Neural cell (in vitro differentiated cells): ENCODE data around the gene TIMM13. TPM values are rescaled to one million over a fixed set of nuclear protein-coding genes. Genes with fewer than 3 reads are reported as not detected.
"Not testable (repeated sequence)": the region's sequence is repeated elsewhere in the genome, so short reads cannot be mapped to it uniquely, and the experiment has no call there.

Experiments used
- H2AFZ ChIP-seq: fragments of 200-600, 300-800 bp; sonication (generic), shearing (Covaris generic); 2 replicates; pipeline ENCODE4 v1.6.0; 2014; ENCODE audit warnings: low read depth, mild to moderate bottlenecking, antibody characterized with exemption, low read length, moderate library complexity
- H3F3A ChIP-seq: fragments of 200-600 bp; shearing (Covaris generic); 2 replicates; pipeline ENCODE4 v1.6.1; 2016; ENCODE audit warnings: mild to moderate bottlenecking, moderate library complexity, mixed read lengths, antibody characterized with exemption, low read length; ENCODE audit not compliant: insufficient read depth, poor library complexity, severe bottlenecking
- H3K27ac ChIP-seq: fragments of 200-600, 300-800 bp; sonication (generic), shearing (Covaris generic); 2 replicates; pipeline ENCODE4 v1.5.1; 2014; ENCODE audit warnings: mild to moderate bottlenecking, low read length, moderate library complexity
- H3K27me3 ChIP-seq: fragments of 300-800, 200-600 bp; sonication (generic), shearing (Covaris generic); 2 replicates; pipeline ENCODE4 v1.6.0; 2014; ENCODE audit warnings: mild to moderate bottlenecking, low read depth, low read length, moderate library complexity; ENCODE audit not compliant: insufficient read depth
- H3K36me3 ChIP-seq: fragments of 300-800, 200-600 bp; sonication (generic), shearing (Covaris generic); 2 replicates; pipeline ENCODE4 v1.5.1; 2014; ENCODE audit warnings: mild to moderate bottlenecking, antibody characterized with exemption, low read length, moderate library complexity; ENCODE audit not compliant: insufficient read depth
- H3K4me2 ChIP-seq: fragments of 300-800, 200-600 bp; sonication (generic), shearing (Covaris generic); 2 replicates; pipeline ENCODE4 v1.6.0; 2014; ENCODE audit warnings: mild to moderate bottlenecking, low read length
- H3K4me3 ChIP-seq: fragments of 300-800, 200-600 bp; sonication (generic), shearing (Covaris generic); 2 replicates; pipeline ENCODE4 v1.5.1; 2014; ENCODE audit warnings: mild to moderate bottlenecking, low read length, moderate library complexity
- H3K79me2 ChIP-seq: fragments of 200-600 bp; shearing (Covaris generic); replicated peaks from 2 replicates; pipeline ENCODE4 v1.6.0; 2014; ENCODE audit warnings: mild to moderate bottlenecking, low read length, moderate library complexity; ENCODE audit not compliant: insufficient read depth
- H3K9ac ChIP-seq: fragments of 300-800, 200-600 bp; sonication (generic), shearing (Covaris generic); 2 replicates; pipeline ENCODE4 v1.6.1; 2016; ENCODE audit warnings: mild to moderate bottlenecking, low read length, mixed read lengths
- H3K9me2 ChIP-seq: fragments of 200-600 bp; shearing (Covaris generic); 2 replicates; pipeline ENCODE4 v1.6.1; 2016; ENCODE audit warnings: mild to moderate bottlenecking, low read length, mixed read lengths; ENCODE audit not compliant: insufficient read depth
- H3K9me3 ChIP-seq: fragments of 200-600, 300-800 bp; sonication (generic), shearing (Covaris generic); 2 replicates; pipeline ENCODE4 v1.6.1; 2016; ENCODE audit warnings: mild to moderate bottlenecking, mixed run types, low read length, moderate library complexity, mixed read lengths
- H4K20me1 ChIP-seq: fragments of 200-600 bp; shearing (Covaris generic); 2 replicates; pipeline ENCODE4 v1.6.1; 2016; ENCODE audit warnings: mild to moderate bottlenecking, mixed run types; ENCODE audit not compliant: insufficient read depth
- EP300 ChIP-seq: fragments of 450-650 bp; conservative IDR thresholded peaks from 2 replicates; pipeline ENCODE4 v1.6.1; 2014; ENCODE audit warnings: antibody characterized with exemption, mild to moderate bottlenecking, moderate library complexity; ENCODE audit not compliant: poor library complexity, severe bottlenecking
- EZH2 ChIP-seq: fragments of 200-600, 300-800 bp; shearing (Covaris generic), sonication (generic); IDR thresholded peaks from 2 replicates; pipeline ENCODE4 v1.6.1; 2014; ENCODE audit warnings: antibody characterized with exemption, low read length, borderline replicate concordance, mild to moderate bottlenecking; ENCODE audit not compliant: insufficient read depth, poor library complexity, severe bottlenecking
- MXI1 ChIP-seq: fragments of 450-650 bp; conservative IDR thresholded peaks from 2 replicates; pipeline ENCODE4 v1.6.1; 2014; ENCODE audit warnings: antibody characterized with exemption, mild to moderate bottlenecking; ENCODE audit not compliant: poor library complexity, severe bottlenecking
- POLR2AphosphoS5 ChIP-seq: IDR thresholded peaks from 2 replicates; pipeline ENCODE4 v1.6.1; 2012
- RAD21 ChIP-seq: fragments of 450-650 bp; conservative IDR thresholded peaks from 2 replicates; pipeline ENCODE4 v1.6.1; 2014; ENCODE audit warnings: antibody characterized with exemption, mild to moderate bottlenecking, moderate library complexity
- SMC3 ChIP-seq: fragments of 450-650 bp; conservative IDR thresholded peaks from 2 replicates; pipeline ENCODE4 v1.6.1; 2014; ENCODE audit warnings: antibody characterized with exemption, mild to moderate bottlenecking, moderate library complexity; ENCODE audit not compliant: poor library complexity
- TAF1 ChIP-seq: IDR thresholded peaks from 2 replicates; pipeline ENCODE4 v1.6.1; 2012; ENCODE audit warnings: low read depth
- polyA plus RNA-seq: library from polyadenylated mRNA; depleted of rRNA; stranded (reverse); fragments of >200 nt; gene quantifications from 2 replicates; pipeline ENCODE4 v1.2.3, GENCODE V29; 2014
- TF ChIP-seq, protein P1 (sequence below): IDR thresholded peaks from 2 replicates; pipeline ENCODE4 v1.6.1; 2012; ENCODE audit warnings: borderline replicate concordance
- TF ChIP-seq, protein P2 (sequence below): fragments of 450-650 bp; IDR thresholded peaks from 2 replicates; pipeline ENCODE4 v1.5.1; 2014; ENCODE audit warnings: antibody characterized with exemption, mild to moderate bottlenecking, moderate library complexity; ENCODE audit not compliant: poor library complexity, severe bottlenecking

The TIMM13 gene
- polyA plus RNA-seq, 1 donor from 2014 or later = 73.0 TPM

DNA sequence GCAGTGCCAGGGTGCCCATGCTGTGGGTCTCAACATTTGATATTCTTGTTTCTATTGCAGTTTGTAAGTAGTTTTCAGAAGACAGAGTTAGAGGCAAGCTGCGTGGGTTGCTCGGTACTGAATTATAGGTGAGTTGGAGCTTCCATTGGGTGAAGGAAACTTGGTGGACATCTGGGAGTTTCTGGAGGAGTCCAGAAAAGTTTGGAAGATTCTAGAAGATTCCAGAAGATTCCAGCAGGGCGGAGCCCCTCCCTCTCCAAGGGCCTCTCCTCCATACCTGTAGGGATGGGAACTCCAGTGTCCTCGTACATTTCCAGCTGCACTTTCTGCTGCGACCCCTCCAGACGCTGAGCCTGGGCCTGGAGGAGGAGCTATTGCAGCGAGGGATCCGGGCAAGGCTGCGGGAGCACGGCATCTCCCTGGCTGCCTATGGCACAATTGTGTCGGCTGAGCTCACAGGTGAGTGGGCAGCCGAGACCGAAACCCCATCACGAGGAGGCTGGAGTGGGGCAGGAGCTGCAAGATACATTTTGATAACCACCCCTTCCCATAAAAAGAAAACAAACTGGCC, 28.6 kb downstream of the TIMM13 start:
- no peak overlapping the region for H3K4me3 ChIP-seq
- H3K9ac ChIP-seq = no peak overlapping the region
- no peaks in the 10 kb centered on the region for H3K27me3 ChIP-seq
- H3K27ac ChIP-seq = no peak overlapping the region
- no peaks in the 10 kb centered on the region for H4K20me1 ChIP-seq
- H3K79me2 ChIP-seq = no peaks in the 10 kb centered on the region
- H2AFZ ChIP-seq = no peak overlapping the region
- H3K9me2 ChIP-seq = no peaks in the 10 kb centered on the region
- H3K4me2 ChIP-seq = no peak overlapping the region
- H3K36me3 ChIP-seq = no peaks in the 10 kb centered on the region
- TF ChIP-seq EZH2 = no peak
- H3F3A ChIP-seq = no peaks in the 10 kb centered on the region
- no peaks in the 10 kb centered on the region for H3K9me3 ChIP-seq

DNA sequence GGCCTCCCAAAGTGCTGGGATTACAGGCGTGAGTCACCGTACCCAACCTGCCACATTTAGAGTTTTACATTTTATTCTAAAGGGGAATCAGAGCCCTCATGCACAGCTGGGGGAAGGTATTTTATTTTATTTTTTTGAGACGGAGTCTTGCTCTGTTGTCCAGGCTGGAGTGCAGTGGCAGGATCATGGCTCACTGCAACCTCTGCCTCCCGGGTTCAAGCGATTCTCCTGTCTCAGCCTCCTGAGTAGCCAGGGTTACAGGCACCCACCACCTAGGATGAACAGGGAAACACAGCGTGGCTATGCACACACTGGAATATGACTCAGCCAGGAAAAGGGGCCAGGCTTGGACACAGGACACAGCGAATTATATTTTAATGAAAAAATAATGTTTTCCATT, 30.2 kb downstream of the TIMM13 start:
- H3K9ac ChIP-seq, H3K27ac ChIP-seq, H3K9me3 ChIP-seq, H3K9me2 ChIP-seq, H3K4me2 ChIP-seq, H3K79me2 ChIP-seq, H4K20me1 ChIP-seq, H3K36me3 ChIP-seq, H2AFZ ChIP-seq, H3F3A ChIP-seq, H3K4me3 ChIP-seq, H3K27me3 ChIP-seq: not testable (repeated sequence)

DNA sequence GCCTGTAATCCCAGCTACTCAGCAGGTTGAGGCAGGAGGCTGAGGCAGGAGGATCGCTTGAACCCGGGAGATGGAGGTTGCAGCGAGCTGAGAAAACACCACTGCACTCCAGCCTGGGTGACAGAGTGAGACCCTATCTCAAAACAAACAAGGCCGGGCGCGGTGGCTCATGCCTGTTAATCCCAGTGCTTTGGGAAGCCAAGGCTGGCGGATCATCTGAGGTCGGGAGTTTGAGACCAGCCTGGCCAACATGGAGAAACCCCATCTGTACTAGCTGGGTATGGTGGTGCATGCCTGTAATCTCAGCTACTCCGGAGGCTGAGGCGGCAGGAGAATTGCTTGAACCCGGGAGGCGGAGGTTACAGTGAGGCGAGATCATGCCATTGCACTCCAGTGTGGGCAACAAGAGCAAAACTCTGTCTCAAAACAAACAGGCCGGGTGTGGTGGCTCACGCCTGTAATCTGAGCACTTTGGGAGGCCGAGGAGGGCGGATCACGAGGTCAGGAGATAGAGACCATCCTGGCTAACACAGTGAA, 32.0 kb downstream of the TIMM13 start:
- H3K4me2 ChIP-seq, H3K27ac ChIP-seq, H3K9me2 ChIP-seq: not testable (repeated sequence)

DNA sequence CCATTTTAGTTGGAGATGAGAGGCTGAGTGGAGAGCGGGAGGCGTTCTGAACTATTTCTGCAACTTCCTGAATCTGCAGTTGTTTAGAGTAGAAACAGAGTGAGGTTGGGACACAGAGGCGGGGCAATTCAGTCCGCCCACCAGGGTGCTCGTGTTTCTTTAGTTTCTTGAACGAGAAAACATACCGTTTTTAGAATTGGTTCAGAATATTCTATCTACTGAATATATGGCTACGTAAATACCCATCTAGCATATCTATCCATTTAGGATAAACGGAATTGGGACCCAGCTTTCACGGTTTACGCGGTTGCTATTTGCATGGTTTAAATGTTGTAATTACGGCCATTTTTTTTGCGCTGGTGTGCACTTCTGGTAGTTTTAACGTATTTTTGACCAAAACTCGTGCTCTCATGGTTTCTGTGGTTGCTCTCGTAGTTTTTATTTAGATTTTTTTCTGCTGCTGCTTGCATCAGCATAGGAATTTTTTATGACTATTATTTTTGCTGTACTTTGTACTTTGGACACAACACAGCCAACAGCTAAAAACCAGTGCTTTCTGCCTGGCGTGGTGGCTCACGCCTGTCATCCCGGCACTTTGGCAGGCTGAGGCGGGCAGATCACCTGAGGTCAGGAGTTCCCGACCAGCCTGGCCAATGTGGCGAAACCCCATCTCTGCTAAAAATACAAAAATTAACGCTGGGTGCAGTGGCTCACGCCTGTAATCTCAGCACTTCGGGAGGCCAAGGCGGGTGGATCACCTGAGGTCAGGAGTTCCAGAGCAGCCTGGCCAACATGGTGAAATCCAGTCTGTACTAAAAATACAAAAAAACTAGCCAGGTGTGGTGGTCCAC, 32.7 kb downstream of the TIMM13 start:
- Histone ChIP-seq H3F3A (no peaks in the 10 kb centered on the region), H3K36me3 (no peaks in the 10 kb centered on the region), H3K79me2 (no peaks in the 10 kb centered on the region), H3K4me3 (no peak overlapping the region), H3K9me3 (no peaks in the 10 kb centered on the region), H3K4me2 (no peak overlapping the region), H3K9ac (no peak overlapping the region), H2AFZ (no peak overlapping the region), H4K20me1 (no peaks in the 10 kb centered on the region), H3K27me3 (no peaks in the 10 kb centered on the region), H3K9me2 (no peaks in the 10 kb centered on the region), H3K27ac (no peak overlapping the region)
- TF ChIP-seq, protein P1, sequence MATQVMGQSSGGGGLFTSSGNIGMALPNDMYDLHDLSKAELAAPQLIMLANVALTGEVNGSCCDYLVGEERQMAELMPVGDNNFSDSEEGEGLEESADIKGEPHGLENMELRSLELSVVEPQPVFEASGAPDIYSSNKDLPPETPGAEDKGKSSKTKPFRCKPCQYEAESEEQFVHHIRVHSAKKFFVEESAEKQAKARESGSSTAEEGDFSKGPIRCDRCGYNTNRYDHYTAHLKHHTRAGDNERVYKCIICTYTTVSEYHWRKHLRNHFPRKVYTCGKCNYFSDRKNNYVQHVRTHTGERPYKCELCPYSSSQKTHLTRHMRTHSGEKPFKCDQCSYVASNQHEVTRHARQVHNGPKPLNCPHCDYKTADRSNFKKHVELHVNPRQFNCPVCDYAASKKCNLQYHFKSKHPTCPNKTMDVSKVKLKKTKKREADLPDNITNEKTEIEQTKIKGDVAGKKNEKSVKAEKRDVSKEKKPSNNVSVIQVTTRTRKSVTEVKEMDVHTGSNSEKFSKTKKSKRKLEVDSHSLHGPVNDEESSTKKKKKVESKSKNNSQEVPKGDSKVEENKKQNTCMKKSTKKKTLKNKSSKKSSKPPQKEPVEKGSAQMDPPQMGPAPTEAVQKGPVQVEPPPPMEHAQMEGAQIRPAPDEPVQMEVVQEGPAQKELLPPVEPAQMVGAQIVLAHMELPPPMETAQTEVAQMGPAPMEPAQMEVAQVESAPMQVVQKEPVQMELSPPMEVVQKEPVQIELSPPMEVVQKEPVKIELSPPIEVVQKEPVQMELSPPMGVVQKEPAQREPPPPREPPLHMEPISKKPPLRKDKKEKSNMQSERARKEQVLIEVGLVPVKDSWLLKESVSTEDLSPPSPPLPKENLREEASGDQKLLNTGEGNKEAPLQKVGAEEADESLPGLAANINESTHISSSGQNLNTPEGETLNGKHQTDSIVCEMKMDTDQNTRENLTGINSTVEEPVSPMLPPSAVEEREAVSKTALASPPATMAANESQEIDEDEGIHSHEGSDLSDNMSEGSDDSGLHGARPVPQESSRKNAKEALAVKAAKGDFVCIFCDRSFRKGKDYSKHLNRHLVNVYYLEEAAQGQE = no peak
- TF ChIP-seq EZH2 (no peak), MXI1 (no peak), RAD21 (no peak), EP300 (no peak), TAF1 (no peak), SMC3 (no peak), POLR2AphosphoS5 (no peak)
- TF ChIP-seq, protein P2, sequence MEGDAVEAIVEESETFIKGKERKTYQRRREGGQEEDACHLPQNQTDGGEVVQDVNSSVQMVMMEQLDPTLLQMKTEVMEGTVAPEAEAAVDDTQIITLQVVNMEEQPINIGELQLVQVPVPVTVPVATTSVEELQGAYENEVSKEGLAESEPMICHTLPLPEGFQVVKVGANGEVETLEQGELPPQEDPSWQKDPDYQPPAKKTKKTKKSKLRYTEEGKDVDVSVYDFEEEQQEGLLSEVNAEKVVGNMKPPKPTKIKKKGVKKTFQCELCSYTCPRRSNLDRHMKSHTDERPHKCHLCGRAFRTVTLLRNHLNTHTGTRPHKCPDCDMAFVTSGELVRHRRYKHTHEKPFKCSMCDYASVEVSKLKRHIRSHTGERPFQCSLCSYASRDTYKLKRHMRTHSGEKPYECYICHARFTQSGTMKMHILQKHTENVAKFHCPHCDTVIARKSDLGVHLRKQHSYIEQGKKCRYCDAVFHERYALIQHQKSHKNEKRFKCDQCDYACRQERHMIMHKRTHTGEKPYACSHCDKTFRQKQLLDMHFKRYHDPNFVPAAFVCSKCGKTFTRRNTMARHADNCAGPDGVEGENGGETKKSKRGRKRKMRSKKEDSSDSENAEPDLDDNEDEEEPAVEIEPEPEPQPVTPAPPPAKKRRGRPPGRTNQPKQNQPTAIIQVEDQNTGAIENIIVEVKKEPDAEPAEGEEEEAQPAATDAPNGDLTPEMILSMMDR = no peak

More for the DNA sequence above, 32.0 kb downstream of the TIMM13 start:
- H3K4me3 ChIP-seq, H3K79me2 ChIP-seq, H3F3A ChIP-seq, H3K27me3 ChIP-seq, H3K9ac ChIP-seq, H3K36me3 ChIP-seq, H4K20me1 ChIP-seq, H3K9me3 ChIP-seq, H2AFZ ChIP-seq: not testable (repeated sequence)
